BLaER1 treated with 17β-estradiol and CSF1 and Interleukin-3, amounts not matched to agents 10 nM and 100 nM (cell line): ENCODE measurements around the gene IGSF21.

Source experiments
- H3K27ac ChIP-seq, 11 experiments: shearing (Covaris generic); formaldehyde crosslinking; 2 replicates each; pipeline ENCODE4 v1.8.1; 2022
- H3K27me3 ChIP-seq, 11 experiments: shearing (Covaris generic); formaldehyde crosslinking; 2 replicates each; pipeline ENCODE4 v1.8.1; 2022
- H3K36me3 ChIP-seq, 11 experiments: shearing (Covaris generic); formaldehyde crosslinking; 2 replicates each; pipeline ENCODE4 v1.8.1; 2022
- H3K4me1 ChIP-seq, 10 experiments: shearing (Covaris generic); formaldehyde crosslinking; 2 replicates each; pipeline ENCODE4 v1.8.1; 2022
- H3K4me2 ChIP-seq, 11 experiments: shearing (Covaris generic); formaldehyde crosslinking; 2 replicates each; pipeline ENCODE4 v1.8.1; 2022
- H3K4me3 ChIP-seq, 10 experiments: shearing (Covaris generic); formaldehyde crosslinking; 2 replicates each; pipeline ENCODE4 v1.8.1; 2022
- H3K9ac ChIP-seq, 11 experiments: shearing (Covaris generic); formaldehyde crosslinking; 2 replicates each; pipeline ENCODE4 v1.8.1; 2022
- H3K9me3 ChIP-seq, 11 experiments: shearing (Covaris generic); formaldehyde crosslinking; replicated peaks in 1 of 11; 2 replicates each; pipeline ENCODE4 v1.8.1; 2022
- H4K20me1 ChIP-seq, 11 experiments: shearing (Covaris generic); formaldehyde crosslinking; 2 replicates each; pipeline ENCODE4 v1.8.1; 2022
- Cebpa-rat ChIP-seq, 11 experiments: shearing (Covaris generic); IDR thresholded peaks; 2 replicates each; pipeline ENCODE4 v1.8.1; 2022

IGSF21 gene

GRCh38 chr1:18309552-18310155 is 202.1 kb downstream of the IGSF21 start:
- H3K4me2 ChIP-seq: peak overlapping the region; percentile 32 to 62 (median 51); a peak in 21 of 22 replicates
- H3K4me3 ChIP-seq: no peak overlapping the region
- no peaks in the 10 kb centered on the region for H3K36me3 ChIP-seq
- no peak overlapping the region for H3K27ac ChIP-seq
- H3K9me3 ChIP-seq: no peaks in the 10 kb centered on the region
- H3K9ac ChIP-seq: peak overlapping the region in 4 of 11 experiments; percentile 9 to 42 (median 12); a peak in 1 of 22 replicates
- no peaks in the 10 kb centered on the region for H3K27me3 ChIP-seq
- peaks cover 0 to 8% (median 0%) of the 10 kb centered on the region in 11 experiments; a peak in 3 of 22 replicates for H4K20me1 ChIP-seq
- peaks cover 5 to 20% (median 11%) of the 10 kb centered on the region in 10 experiments; a peak in 16 of 20 replicates for H3K4me1 ChIP-seq
- no peak for TF ChIP-seq Cebpa-rat (IDR thresholded peaks at IDR 0.05)

- H3K27me3 ChIP-seq: no peaks in the 10 kb centered on the region
- no peaks in the 10 kb centered on the region for H3K9me3 ChIP-seq
- H3K4me3 ChIP-seq: no peak overlapping the region
- no peaks in the 10 kb centered on the region for H3K36me3 ChIP-seq
- no peak overlapping the region for H3K9ac ChIP-seq
- TF ChIP-seq Cebpa-rat (IDR thresholded peaks at IDR 0.05): no peak
- peaks cover 0 to 8% (median 0%) of the 10 kb centered on the region in 11 experiments; a peak in 2 of 22 replicates for H4K20me1 ChIP-seq
- H3K4me2 ChIP-seq: no peak overlapping the region
- no peak overlapping the region for H3K27ac ChIP-seq
- H3K4me1 ChIP-seq: peaks cover 5 to 23% (median 14%) of the 10 kb centered on the region in 10 experiments; a peak in 16 of 20 replicates
Observed at GRCh38 chr1:18312961-18313360, 205.4 kb downstream of the IGSF21 start.

GRCh38 chr1:18313523-18313922 is 205.9 kb downstream of the IGSF21 start:
- H3K27ac ChIP-seq: no peak overlapping the region
- H3K9me3 ChIP-seq: no peaks in the 10 kb centered on the region; a peak in 1 of 22 replicates
- H3K4me3 ChIP-seq: no peak overlapping the region
- no peak overlapping the region for H3K9ac ChIP-seq
- no peak for TF ChIP-seq Cebpa-rat (IDR thresholded peaks at IDR 0.05)
- peaks cover 5 to 24% (median 17%) of the 10 kb centered on the region in 10 experiments; a peak in 16 of 20 replicates for H3K4me1 ChIP-seq
- peaks cover 0 to 8% (median 0%) of the 10 kb centered on the region in 11 experiments; a peak in 2 of 22 replicates for H4K20me1 ChIP-seq
- H3K36me3 ChIP-seq: no peaks in the 10 kb centered on the region
- H3K27me3 ChIP-seq: no peaks in the 10 kb centered on the region
- H3K4me2 ChIP-seq: no peak overlapping the region

- TF ChIP-seq Cebpa-rat (IDR thresholded peaks at IDR 0.05): no peak
Observed at GRCh38 chr1:18314399-18314798, 206.8 kb downstream of the IGSF21 start.

GRCh38 chr1:18315449-18315848 is 207.9 kb downstream of the IGSF21 start:
- Histone ChIP-seq H3K9me3 (peaks cover 0 to 5% (median 0%) of the 10 kb centered on the region in 11 experiments; a peak in 2 of 22 replicates), H3K27ac (no peak overlapping the region), H3K36me3 (no peaks in the 10 kb centered on the region), H3K4me2 (no peak overlapping the region), H3K9ac (no peak overlapping the region), H3K4me3 (no peak overlapping the region), H3K4me1 (peaks cover 0 to 14% (median 6%) of the 10 kb centered on the region in 10 experiments; a peak in 10 of 20 replicates), H3K27me3 (no peaks in the 10 kb centered on the region), H4K20me1 (no peaks in the 10 kb centered on the region)
- TF ChIP-seq Cebpa-rat (IDR thresholded peaks at IDR 0.05): no peak

More at GRCh38 chr1:18314399-18314798, 206.8 kb downstream of the IGSF21 start:
- Histone ChIP-seq H3K4me2 (no peak overlapping the region), H3K4me3 (no peak overlapping the region), H3K27me3 (no peaks in the 10 kb centered on the region), H3K36me3 (no peaks in the 10 kb centered on the region), H3K4me1 (peaks cover 5 to 20% (median 14%) of the 10 kb centered on the region in 10 experiments; a peak in 16 of 20 replicates), H3K9ac (no peak overlapping the region), H3K9me3 (peaks cover 0 to 5% (median 0%) of the 10 kb centered on the region in 11 experiments; a peak in 2 of 22 replicates), H3K27ac (no peak overlapping the region), H4K20me1 (peaks cover 0 to under 1% (median 0%) of the 10 kb centered on the region in 11 experiments; a peak in 2 of 22 replicates)

GRCh38 chr1:18316764-18317163 is 209.2 kb downstream of the IGSF21 start:
- H3K4me2 ChIP-seq: no peak overlapping the region
- H3K27me3 ChIP-seq: no peaks in the 10 kb centered on the region
- peaks cover 0 to 5% (median 0%) of the 10 kb centered on the region in 11 experiments; a peak in 2 of 22 replicates for H3K9me3 ChIP-seq
- H3K9ac ChIP-seq: no peak overlapping the region
- TF ChIP-seq Cebpa-rat (IDR thresholded peaks at IDR 0.05): no peak
- no peaks in the 10 kb centered on the region for H3K36me3 ChIP-seq
- peaks cover 0 to 14% (median 6%) of the 10 kb centered on the region in 10 experiments; a peak in 10 of 20 replicates for H3K4me1 ChIP-seq
- no peak overlapping the region for H3K27ac ChIP-seq
- no peaks in the 10 kb centered on the region for H4K20me1 ChIP-seq
- no peak overlapping the region for H3K4me3 ChIP-seq

GRCh38 chr1:18319099-18319498 is 211.5 kb downstream of the IGSF21 start:
- H4K20me1 ChIP-seq: no peaks in the 10 kb centered on the region
- H3K4me2 ChIP-seq: no peak overlapping the region
- H3K9me3 ChIP-seq: peaks cover 0 to 5% (median 0%) of the 10 kb centered on the region in 11 experiments; a peak in 2 of 22 replicates
- peaks cover 0 to 8% (median 5%) of the 10 kb centered on the region in 10 experiments; a peak in 8 of 20 replicates for H3K4me1 ChIP-seq
- no peak for TF ChIP-seq Cebpa-rat (IDR thresholded peaks at IDR 0.05)
- no peaks in the 10 kb centered on the region for H3K36me3 ChIP-seq
- H3K4me3 ChIP-seq: no peak overlapping the region
- no peak overlapping the region for H3K9ac ChIP-seq
- no peak overlapping the region for H3K27ac ChIP-seq
- H3K27me3 ChIP-seq: no peaks in the 10 kb centered on the region

GRCh38 chr1:18320051-18320450 is 212.5 kb downstream of the IGSF21 start:
- no peak overlapping the region for H3K27ac ChIP-seq
- H3K9me3 ChIP-seq: peaks cover 0 to 5% (median 0%) of the 10 kb centered on the region in 11 experiments; a peak in 2 of 22 replicates
- H4K20me1 ChIP-seq: no peaks in the 10 kb centered on the region
- no peak overlapping the region for H3K4me3 ChIP-seq
- no peak overlapping the region for H3K9ac ChIP-seq
- H3K4me2 ChIP-seq: no peak overlapping the region
- H3K27me3 ChIP-seq: no peaks in the 10 kb centered on the region
- TF ChIP-seq Cebpa-rat (IDR thresholded peaks at IDR 0.05): no peak
- H3K36me3 ChIP-seq: no peaks in the 10 kb centered on the region
- H3K4me1 ChIP-seq: peaks cover 0 to 9% (median 5%) of the 10 kb centered on the region in 10 experiments; a peak in 8 of 20 replicates

- H3K27me3 ChIP-seq: no peaks in the 10 kb centered on the region
- H3K4me3 ChIP-seq: no peak overlapping the region
- peaks cover 0 to 16% (median 8%) of the 10 kb centered on the region in 10 experiments; a peak in 9 of 20 replicates for H3K4me1 ChIP-seq
- no peaks in the 10 kb centered on the region for H3K36me3 ChIP-seq
- no peak overlapping the region for H3K9ac ChIP-seq
- no peaks in the 10 kb centered on the region for H4K20me1 ChIP-seq
- TF ChIP-seq Cebpa-rat (IDR thresholded peaks at IDR 0.05): no peak
- H3K4me2 ChIP-seq: no peak overlapping the region
- no peak overlapping the region for H3K27ac ChIP-seq
- peaks cover 0 to 5% (median 0%) of the 10 kb centered on the region in 11 experiments; a peak in 2 of 22 replicates for H3K9me3 ChIP-seq
Observed at GRCh38 chr1:18322368-18323032, 214.9 kb downstream of the IGSF21 start.
